ENCODE measurements around the gene CERS5.

The CERS5 gene

GRCh38 chr12:50200552-50201273 is 33.5 kb upstream of the CERS5 start:
- H3K27ac ChIP-seq (ENCODE audit: low read length), result no peak overlapping the region
- peaks cover 5% of the 10 kb centered on the region; the same call in 1 of the 2 replicates for H3K36me3 ChIP-seq (ENCODE audit: control insufficient read depth, insufficient read depth, low read length)
- WGBS (ENCODE audit: insufficient coverage, insufficient read length), result no CpG with 5 or more reads among the region's 2 CpGs
- DNase-seq (ENCODE audit: low read depth, low spot score), result no peak
- no peaks in the 10 kb centered on the region for H3K27me3 ChIP-seq (ENCODE audit: control insufficient read depth, insufficient read depth, low read length)
- H3K9me3 ChIP-seq (ENCODE audit: control insufficient read depth, insufficient read depth, low read length), result no peaks in the 10 kb centered on the region
- no peaks in the 10 kb centered on the region; the same call in 1 of the 2 replicates for H3K4me1 ChIP-seq (ENCODE audit: control insufficient read depth, insufficient read depth, low read length)
- no peak overlapping the region for H3K4me3 ChIP-seq (ENCODE audit: low read length)

GRCh38 chr12:50198829-50199228 is 31.7 kb upstream of the CERS5 start:
- H3K4me1 ChIP-seq (ENCODE audit: control insufficient read depth, insufficient read depth, low read length), result no peaks in the 10 kb centered on the region; the same call in 1 of the 2 replicates

GRCh38 chr12:50197297-50197727 is 30.1 kb upstream of the CERS5 start:
- Histone ChIP-seq H3K27me3 (ENCODE audit: control insufficient read depth, insufficient read depth, low read length) (no peaks in the 10 kb centered on the region), H3K4me3 (ENCODE audit: low read length) (no peak overlapping the region), H3K36me3 (ENCODE audit: control insufficient read depth, insufficient read depth, low read length) (0 out of 2 replicates have a peak, but pooled peaks cover 5% of the 10 kb centered on the region), H3K27ac (ENCODE audit: low read length) (no peak overlapping the region), H3K9me3 (ENCODE audit: control insufficient read depth, insufficient read depth, low read length) (no peaks in the 10 kb centered on the region), H3K4me1 (ENCODE audit: control insufficient read depth, insufficient read depth, low read length) (no peaks in the 10 kb centered on the region; the same call in 1 of the 2 replicates)
- no CpG with 5 or more reads among the region's 5 CpGs for WGBS (ENCODE audit: insufficient coverage, insufficient read length)
- no peak for DNase-seq (ENCODE audit: low read depth, low spot score)

More at GRCh38 chr12:50198829-50199228, 31.7 kb upstream of the CERS5 start:
- H3K9me3 ChIP-seq (ENCODE audit: control insufficient read depth, insufficient read depth, low read length), result no peaks in the 10 kb centered on the region
- no peak overlapping the region for H3K27ac ChIP-seq (ENCODE audit: low read length)
- no peak for DNase-seq (ENCODE audit: low read depth, low spot score)
- no peaks in the 10 kb centered on the region for H3K27me3 ChIP-seq (ENCODE audit: control insufficient read depth, insufficient read depth, low read length)
- H3K4me3 ChIP-seq (ENCODE audit: low read length), result no peak overlapping the region
- no CpG with 5 or more reads among the region's 5 CpGs for WGBS (ENCODE audit: insufficient coverage, insufficient read length)
- H3K36me3 ChIP-seq (ENCODE audit: control insufficient read depth, insufficient read depth, low read length), result peaks cover 5% of the 10 kb centered on the region; the same call in 1 of the 2 replicates

- H3K36me3 ChIP-seq (ENCODE audit: control insufficient read depth, insufficient read depth, low read length), result 0 out of 2 replicates have a peak, but pooled peaks cover 5% of the 10 kb centered on the region
- no peaks in the 10 kb centered on the region for H3K9me3 ChIP-seq (ENCODE audit: control insufficient read depth, insufficient read depth, low read length)
- no peaks in the 10 kb centered on the region for H3K27me3 ChIP-seq (ENCODE audit: control insufficient read depth, insufficient read depth, low read length)
- WGBS (ENCODE audit: insufficient coverage, insufficient read length), result no CpG with 5 or more reads among the region's 4 CpGs
- no peak for DNase-seq (ENCODE audit: low read depth, low spot score)
- no peak overlapping the region for H3K4me3 ChIP-seq (ENCODE audit: low read length)
- no peak overlapping the region for H3K27ac ChIP-seq (ENCODE audit: low read length)
- H3K4me1 ChIP-seq (ENCODE audit: control insufficient read depth, insufficient read depth, low read length), result no peaks in the 10 kb centered on the region
Observed at GRCh38 chr12:50196537-50196936, 29.4 kb upstream of the CERS5 start.

- no peak for DNase-seq (ENCODE audit: low read depth, low spot score)
- no peak overlapping the region for H3K27ac ChIP-seq (ENCODE audit: low read length)
- H3K4me3 ChIP-seq (ENCODE audit: low read length), result no peak overlapping the region
- 0 out of 2 replicates have a peak, but pooled peaks cover 5% of the 10 kb centered on the region for H3K36me3 ChIP-seq (ENCODE audit: control insufficient read depth, insufficient read depth, low read length)
- no peaks in the 10 kb centered on the region; the same call in 1 of the 2 replicates for H3K4me1 ChIP-seq (ENCODE audit: control insufficient read depth, insufficient read depth, low read length)
- no peaks in the 10 kb centered on the region for H3K27me3 ChIP-seq (ENCODE audit: control insufficient read depth, insufficient read depth, low read length)
- no peaks in the 10 kb centered on the region for H3K9me3 ChIP-seq (ENCODE audit: control insufficient read depth, insufficient read depth, low read length)
- no CpG with 5 or more reads among the region's 4 CpGs for WGBS (ENCODE audit: insufficient coverage, insufficient read length)
Observed at GRCh38 chr12:50195832-50196231, 28.7 kb upstream of the CERS5 start.

- H3K27ac ChIP-seq (ENCODE audit: low read length), result no peak overlapping the region
- no peak overlapping the region for H3K4me3 ChIP-seq (ENCODE audit: low read length)
- no peaks in the 10 kb centered on the region for H3K36me3 ChIP-seq (ENCODE audit: control insufficient read depth, insufficient read depth, low read length)
- no CpG with 5 or more reads among the region's 5 CpGs for WGBS (ENCODE audit: insufficient coverage, insufficient read length)
- no peaks in the 10 kb centered on the region for H3K27me3 ChIP-seq (ENCODE audit: control insufficient read depth, insufficient read depth, low read length)
- DNase-seq (ENCODE audit: low read depth, low spot score), result no peak
- no peaks in the 10 kb centered on the region for H3K9me3 ChIP-seq (ENCODE audit: control insufficient read depth, insufficient read depth, low read length)
- no peaks in the 10 kb centered on the region; the same call in 1 of the 2 replicates for H3K4me1 ChIP-seq (ENCODE audit: control insufficient read depth, insufficient read depth, low read length)
Observed at GRCh38 chr12:50192908-50193307, 25.7 kb upstream of the CERS5 start.

GRCh38 chr12:50192236-50192635 is 25.1 kb upstream of the CERS5 start:
- no peak overlapping the region for H3K4me3 ChIP-seq (ENCODE audit: low read length)
- H3K4me1 ChIP-seq (ENCODE audit: control insufficient read depth, insufficient read depth, low read length), result no peaks in the 10 kb centered on the region; the same call in 1 of the 2 replicates
- no peaks in the 10 kb centered on the region for H3K9me3 ChIP-seq (ENCODE audit: control insufficient read depth, insufficient read depth, low read length)
- no peak for DNase-seq (ENCODE audit: low read depth, low spot score)
- H3K27me3 ChIP-seq (ENCODE audit: control insufficient read depth, insufficient read depth, low read length), result no peaks in the 10 kb centered on the region
- H3K27ac ChIP-seq (ENCODE audit: low read length), result no peak overlapping the region
- no CpG with 5 or more reads among the region's 4 CpGs for WGBS (ENCODE audit: insufficient coverage, insufficient read length)
- no peaks in the 10 kb centered on the region for H3K36me3 ChIP-seq (ENCODE audit: control insufficient read depth, insufficient read depth, low read length)

- Histone ChIP-seq H3K36me3 (ENCODE audit: control insufficient read depth, insufficient read depth, low read length) (no peaks in the 10 kb centered on the region), H3K4me1 (ENCODE audit: control insufficient read depth, insufficient read depth, low read length) (no peaks in the 10 kb centered on the region; the same call in 1 of the 2 replicates), H3K27me3 (ENCODE audit: control insufficient read depth, insufficient read depth, low read length) (no peaks in the 10 kb centered on the region), H3K27ac (ENCODE audit: low read length) (no peak overlapping the region), H3K4me3 (ENCODE audit: low read length) (no peak overlapping the region), H3K9me3 (ENCODE audit: control insufficient read depth, insufficient read depth, low read length) (no peaks in the 10 kb centered on the region)
- no CpG with 5 or more reads among the region's 1 CpG for WGBS (ENCODE audit: insufficient coverage, insufficient read length)
- DNase-seq (ENCODE audit: low read depth, low spot score), result no peak
Observed at GRCh38 chr12:50190859-50191258, 23.7 kb upstream of the CERS5 start.

GRCh38 chr12:50188875-50189575 is 21.9 kb upstream of the CERS5 start:
- no peak overlapping the region for H3K27ac ChIP-seq (ENCODE audit: low read length)
- H3K4me3 ChIP-seq (ENCODE audit: low read length), result no peak overlapping the region
- WGBS (ENCODE audit: insufficient coverage, insufficient read length), result no CpG with 5 or more reads among the region's 5 CpGs
- no peaks in the 10 kb centered on the region for H3K27me3 ChIP-seq (ENCODE audit: control insufficient read depth, insufficient read depth, low read length)
- no peaks in the 10 kb centered on the region for H3K36me3 ChIP-seq (ENCODE audit: control insufficient read depth, insufficient read depth, low read length)
- H3K4me1 ChIP-seq (ENCODE audit: control insufficient read depth, insufficient read depth, low read length), result no peaks in the 10 kb centered on the region; the same call in 1 of the 2 replicates
- no peak for DNase-seq (ENCODE audit: low read depth, low spot score)
- H3K9me3 ChIP-seq (ENCODE audit: control insufficient read depth, insufficient read depth, low read length), result no peaks in the 10 kb centered on the region

- Histone ChIP-seq H3K9me3 (ENCODE audit: control insufficient read depth, insufficient read depth, low read length) (no peaks in the 10 kb centered on the region), H3K4me3 (ENCODE audit: low read length) (no peak overlapping the region), H3K27me3 (ENCODE audit: control insufficient read depth, insufficient read depth, low read length) (no peaks in the 10 kb centered on the region), H3K27ac (ENCODE audit: low read length) (no peak overlapping the region), H3K4me1 (ENCODE audit: control insufficient read depth, insufficient read depth, low read length) (no peaks in the 10 kb centered on the region; the same call in 1 of the 2 replicates), H3K36me3 (ENCODE audit: control insufficient read depth, insufficient read depth, low read length) (no peaks in the 10 kb centered on the region)
- no CpG with 5 or more reads among the region's 4 CpGs for WGBS (ENCODE audit: insufficient coverage, insufficient read length)
- DNase-seq (ENCODE audit: low read depth, low spot score), result no peak
Observed at GRCh38 chr12:50188241-50188781, 21.1 kb upstream of the CERS5 start.

Data from iPS DF 6.9 (cell line).